ENCODE results near the gene FBXO10. TPM values are rescaled to one million over a fixed set of nuclear protein-coding genes. Genes with fewer than 3 reads are reported as not detected.

FBXO10 gene
- total and polyA plus RNA-seq, 10 of the 15 experiments (the other 5 are each of a cell fraction or from before 2014, with no cell fraction given), result 1.6 to 17.2 (median 9.6) TPM

DNA sequence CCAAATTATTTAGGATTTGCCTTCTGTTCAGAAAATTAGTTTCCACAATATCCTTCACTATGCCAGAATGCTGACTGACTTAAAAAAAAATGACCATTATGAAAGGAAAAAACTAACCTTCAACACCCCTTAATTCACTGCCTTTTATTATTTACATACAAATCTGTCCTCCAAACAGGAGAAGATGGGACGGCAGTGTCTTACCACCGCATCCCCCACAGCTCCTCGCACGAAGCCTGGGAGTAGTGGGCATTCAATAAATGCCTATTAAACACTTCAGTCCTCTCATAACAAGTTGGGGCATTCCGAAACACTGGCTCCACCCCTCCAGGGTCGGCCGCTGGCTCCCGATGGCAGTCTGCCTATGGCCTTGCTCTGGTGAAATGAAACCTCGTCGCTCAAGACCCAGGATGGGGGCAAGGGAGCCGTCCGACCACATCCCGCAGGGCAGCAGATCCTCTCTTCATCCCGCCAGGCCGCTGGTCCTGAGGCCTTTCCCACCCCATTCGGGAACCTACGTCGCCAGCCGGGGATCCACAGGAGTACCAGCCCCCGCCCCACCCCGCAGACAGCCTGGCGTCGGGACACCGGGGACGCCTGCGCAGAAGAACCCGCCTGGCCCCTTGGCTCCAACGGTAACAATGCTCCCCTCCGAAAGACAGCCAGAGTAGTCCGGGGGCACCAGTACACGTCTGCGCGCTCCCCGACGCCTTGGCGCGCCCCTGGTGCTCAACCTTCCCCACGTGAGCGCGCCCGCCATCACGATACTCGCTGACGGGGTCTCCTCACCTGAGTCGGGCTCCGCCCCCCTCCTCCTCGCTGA, 111.5 kb downstream of the FBXO10 start (continued):
- TF ChIP-seq, protein P1, sequence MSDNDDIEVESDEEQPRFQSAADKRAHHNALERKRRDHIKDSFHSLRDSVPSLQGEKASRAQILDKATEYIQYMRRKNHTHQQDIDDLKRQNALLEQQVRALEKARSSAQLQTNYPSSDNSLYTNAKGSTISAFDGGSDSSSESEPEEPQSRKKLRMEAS (IDR thresholded peaks at IDR 0.05; ENCODE audit: low read depth, low read length), result peak; percentile 54; the same call in 1 of the 2 replicates
- TF ChIP-seq FOXM1 (IDR thresholded peaks at IDR 0.05; ENCODE audit: low read depth, low read length) (no peak), HDAC6 (IDR thresholded peaks at IDR 0.05; ENCODE audit: unreplicated experiment) (no peak), POLR2A (IDR thresholded peaks at IDR 0.05; ENCODE audit: low read depth, low read length) (peak; percentile 89), NR2C1 (IDR thresholded peaks at IDR 0.05) (no peak), ZNF622 (IDR thresholded peaks at IDR 0.05) (no peak), TARDBP (IDR thresholded peaks at IDR 0.05; ENCODE audit: borderline replicate concordance) (no peak), CBX5 (IDR thresholded peaks at IDR 0.05; ENCODE audit: low read depth) (no peak), YY1 (IDR thresholded peaks at IDR 0.05; ENCODE audit: low read depth, low read length) (peak; percentile 74), PML (IDR thresholded peaks at IDR 0.05; ENCODE audit: low read length) (peak; percentile 59; the same call in 1 of the 2 replicates), STAT3 (IDR thresholded peaks at IDR 0.05; ENCODE audit: low read depth, low read length) (no peak), BACH1 (IDR thresholded peaks at IDR 0.05; ENCODE audit: borderline replicate concordance) (peak; percentile 90), LARP7 (IDR thresholded peaks at IDR 0.05) (peak; percentile 84), IKZF1 (conservative IDR thresholded peaks at IDR 0.05) (peak; percentile 74), HDGF (IDR thresholded peaks at IDR 0.05) (0 out of 2 replicates have a peak, but pooled peaks have one; percentile 20), BMI1 (IDR thresholded peaks at IDR 0.05; ENCODE audit: borderline replicate concordance) (no peak), STAT1 (conservative IDR thresholded peaks at IDR 0.05) (no peak), TAF1 (IDR thresholded peaks at IDR 0.05; ENCODE audit: borderline replicate concordance, low read depth, low read length) (peak; percentile 46; the same call in 1 of the 2 replicates), CEBPB (IDR thresholded peaks at IDR 0.05; ENCODE audit: borderline replicate concordance in 1 of 2, low read depth in 2 of 2, low read length in 2 of 2) (no peak), NRF1 (conservative IDR thresholded peaks at IDR 0.05; ENCODE audit: low read depth, low read length) (peak; percentile 32; the same call in 1 of the 2 replicates), RELA (IDR thresholded peaks at IDR 0.05; ENCODE audit: borderline replicate concordance, partially characterized antibody) (no peak), ZNF384 (IDR thresholded peaks at IDR 0.05; ENCODE audit: borderline replicate concordance, low read depth, low read length) (no peak)
- TF ChIP-seq, protein P2, sequence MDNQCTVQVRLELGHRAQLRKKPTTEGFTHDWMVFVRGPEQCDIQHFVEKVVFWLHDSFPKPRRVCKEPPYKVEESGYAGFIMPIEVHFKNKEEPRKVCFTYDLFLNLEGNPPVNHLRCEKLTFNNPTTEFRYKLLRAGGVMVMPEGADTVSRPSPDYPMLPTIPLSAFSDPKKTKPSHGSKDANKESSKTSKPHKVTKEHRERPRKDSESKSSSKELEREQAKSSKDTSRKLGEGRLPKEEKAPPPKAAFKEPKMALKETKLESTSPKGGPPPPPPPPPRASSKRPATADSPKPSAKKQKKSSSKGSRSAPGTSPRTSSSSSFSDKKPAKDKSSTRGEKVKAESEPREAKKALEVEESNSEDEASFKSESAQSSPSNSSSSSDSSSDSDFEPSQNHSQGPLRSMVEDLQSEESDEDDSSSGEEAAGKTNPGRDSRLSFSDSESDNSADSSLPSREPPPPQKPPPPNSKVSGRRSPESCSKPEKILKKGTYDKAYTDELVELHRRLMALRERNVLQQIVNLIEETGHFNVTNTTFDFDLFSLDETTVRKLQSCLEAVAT (IDR thresholded peaks at IDR 0.05), result peak; percentile 50; the same call in 1 of the 2 replicates
- TF ChIP-seq, protein P3, sequence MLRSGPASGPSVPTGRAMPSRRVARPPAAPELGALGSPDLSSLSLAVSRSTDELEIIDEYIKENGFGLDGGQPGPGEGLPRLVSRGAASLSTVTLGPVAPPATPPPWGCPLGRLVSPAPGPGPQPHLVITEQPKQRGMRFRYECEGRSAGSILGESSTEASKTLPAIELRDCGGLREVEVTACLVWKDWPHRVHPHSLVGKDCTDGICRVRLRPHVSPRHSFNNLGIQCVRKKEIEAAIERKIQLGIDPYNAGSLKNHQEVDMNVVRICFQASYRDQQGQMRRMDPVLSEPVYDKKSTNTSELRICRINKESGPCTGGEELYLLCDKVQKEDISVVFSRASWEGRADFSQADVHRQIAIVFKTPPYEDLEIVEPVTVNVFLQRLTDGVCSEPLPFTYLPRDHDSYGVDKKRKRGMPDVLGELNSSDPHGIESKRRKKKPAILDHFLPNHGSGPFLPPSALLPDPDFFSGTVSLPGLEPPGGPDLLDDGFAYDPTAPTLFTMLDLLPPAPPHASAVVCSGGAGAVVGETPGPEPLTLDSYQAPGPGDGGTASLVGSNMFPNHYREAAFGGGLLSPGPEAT (IDR thresholded peaks at IDR 0.05; ENCODE audit: low read depth), result 0 out of 2 replicates have a peak, but pooled peaks have one; percentile 36
- TF ChIP-seq, protein P4, sequence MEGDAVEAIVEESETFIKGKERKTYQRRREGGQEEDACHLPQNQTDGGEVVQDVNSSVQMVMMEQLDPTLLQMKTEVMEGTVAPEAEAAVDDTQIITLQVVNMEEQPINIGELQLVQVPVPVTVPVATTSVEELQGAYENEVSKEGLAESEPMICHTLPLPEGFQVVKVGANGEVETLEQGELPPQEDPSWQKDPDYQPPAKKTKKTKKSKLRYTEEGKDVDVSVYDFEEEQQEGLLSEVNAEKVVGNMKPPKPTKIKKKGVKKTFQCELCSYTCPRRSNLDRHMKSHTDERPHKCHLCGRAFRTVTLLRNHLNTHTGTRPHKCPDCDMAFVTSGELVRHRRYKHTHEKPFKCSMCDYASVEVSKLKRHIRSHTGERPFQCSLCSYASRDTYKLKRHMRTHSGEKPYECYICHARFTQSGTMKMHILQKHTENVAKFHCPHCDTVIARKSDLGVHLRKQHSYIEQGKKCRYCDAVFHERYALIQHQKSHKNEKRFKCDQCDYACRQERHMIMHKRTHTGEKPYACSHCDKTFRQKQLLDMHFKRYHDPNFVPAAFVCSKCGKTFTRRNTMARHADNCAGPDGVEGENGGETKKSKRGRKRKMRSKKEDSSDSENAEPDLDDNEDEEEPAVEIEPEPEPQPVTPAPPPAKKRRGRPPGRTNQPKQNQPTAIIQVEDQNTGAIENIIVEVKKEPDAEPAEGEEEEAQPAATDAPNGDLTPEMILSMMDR (IDR thresholded peaks at IDR 0.05 in 2 of 3, conservative IDR thresholded peaks at IDR 0.05 in 1 of 3; ENCODE audit: control insufficient read depth in 2 of 3, extremely low read depth in 1 of 3, insufficient read depth in 1 of 3, low read depth in 3 of 3, low read length in 3 of 3), result no peak
- TF ChIP-seq, protein P5, sequence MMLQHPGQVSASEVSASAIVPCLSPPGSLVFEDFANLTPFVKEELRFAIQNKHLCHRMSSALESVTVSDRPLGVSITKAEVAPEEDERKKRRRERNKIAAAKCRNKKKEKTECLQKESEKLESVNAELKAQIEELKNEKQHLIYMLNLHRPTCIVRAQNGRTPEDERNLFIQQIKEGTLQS (IDR thresholded peaks at IDR 0.05; ENCODE audit: borderline replicate concordance, extremely low read depth, low read depth, low read length), result no peak
